Aorta (tissue), 5 donors: ENCODE results near the gene CNIH3. TPM values are rescaled to one million over a fixed set of nuclear protein-coding genes. Genes with fewer than 3 reads are reported as not detected.

ENCODE experiments used
- ATAC-seq: fragments of 200-7000 bp; cut with Tn5 transposase; one replicate; pipeline ENCODE4 v1.9.1; 2022; ENCODE audit warnings: moderate library complexity; ENCODE audit not compliant: low FRiP score
- DNase-seq, 2 donors: peaks; one replicate each; pipeline ENCODE4 v3.0.0-alpha.2; 2020
- H3K27ac ChIP-seq, 2 donors: one replicate each; pipeline ENCODE4 v1.5.1; 2013; ENCODE audit warnings: low read length in 2 of 2, mild to moderate bottlenecking in 2 of 2, moderate library complexity in 2 of 2, control low read depth in 1 of 2, inconsistent platforms in 1 of 2, low read depth in 1 of 2
- H3K27me3 ChIP-seq, 2 donors: one replicate each; pipeline ENCODE4 v1.6.1; 2013; ENCODE audit warnings: control low read depth in 1 of 2, low read length in 1 of 2, mild to moderate bottlenecking in 1 of 2, moderate library complexity in 1 of 2; ENCODE audit not compliant: insufficient read depth in 2 of 2, control insufficient read depth in 1 of 2
- H3K36me3 ChIP-seq, 2 donors: one replicate each; pipeline ENCODE4 v1.6.1; 2013; ENCODE audit warnings: control low read depth in 1 of 2, low read length in 1 of 2, mild to moderate bottlenecking in 1 of 2; ENCODE audit not compliant: insufficient read depth in 2 of 2, control insufficient read depth in 1 of 2
- H3K4me1 ChIP-seq, 2 donors: one replicate each; pipeline ENCODE4 v1.6.1; 2013; ENCODE audit warnings: low read length in 2 of 2, control low read depth in 1 of 2, mild to moderate bottlenecking in 1 of 2, moderate library complexity in 1 of 2; ENCODE audit not compliant: insufficient read depth in 2 of 2, control insufficient read depth in 1 of 2
- H3K4me3 ChIP-seq, 2 donors: one replicate each; pipeline ENCODE4 v1.5.1; 2013; ENCODE audit warnings: low read length in 2 of 2, control low read depth in 1 of 2, mild to moderate bottlenecking in 1 of 2
- H3K9me3 ChIP-seq: one replicate; pipeline ENCODE4 v1.6.1; 2013; ENCODE audit warnings: mild to moderate bottlenecking, low read length; ENCODE audit not compliant: control insufficient read depth
- WGBS, 2 donors: extraction: QIAGEN DNeasy Blood & Tissue Kit; methylation state at CpG; one replicate each; pipeline ENCODE4 v1.1.7; 2013; 5-methylcytosine and 5-hydroxymethylcytosine counted together
- intact Hi-C, 2 donors: fragments of 100-400 bp; cut with DNase I; formaldehyde crosslinking; loops; one replicate each; pipeline versions ENCODE4 v1.14.2 to v1.15.0; 2022
- polyA plus RNA-seq, 2 donors: library from polyadenylated mRNA; stranded (reverse); fragments of 200-250 nt; gene quantifications; one replicate each; pipeline ENCODE4 v1.2.3, GENCODE V29; 2013
- total RNA-seq, 2 donors: library from RNA; stranded (reverse); fragmentation: NEBNext Ultra II Directional; extraction: Animal tissue kit (Norgen Biotek cat#: 25700); gene quantifications; one replicate each; pipeline ENCODE4 v1.2.1, GENCODE V29; 2021
- donor health status: healthy with polysubstance abuse.
- donor health status: Bipolar disorder and iron deficiency.
- donor health status: DM: no; HTN: no; CAD: no.
- donor health status: DM: no; HTN: no; CAD: no.
- donor health status: DM: yes; HTN: yes; CAD: no.

CNIH3 gene
- total and polyA plus RNA-seq, 4 donors: 2.4 to 8.2 (median 3.3) TPM

DNA sequence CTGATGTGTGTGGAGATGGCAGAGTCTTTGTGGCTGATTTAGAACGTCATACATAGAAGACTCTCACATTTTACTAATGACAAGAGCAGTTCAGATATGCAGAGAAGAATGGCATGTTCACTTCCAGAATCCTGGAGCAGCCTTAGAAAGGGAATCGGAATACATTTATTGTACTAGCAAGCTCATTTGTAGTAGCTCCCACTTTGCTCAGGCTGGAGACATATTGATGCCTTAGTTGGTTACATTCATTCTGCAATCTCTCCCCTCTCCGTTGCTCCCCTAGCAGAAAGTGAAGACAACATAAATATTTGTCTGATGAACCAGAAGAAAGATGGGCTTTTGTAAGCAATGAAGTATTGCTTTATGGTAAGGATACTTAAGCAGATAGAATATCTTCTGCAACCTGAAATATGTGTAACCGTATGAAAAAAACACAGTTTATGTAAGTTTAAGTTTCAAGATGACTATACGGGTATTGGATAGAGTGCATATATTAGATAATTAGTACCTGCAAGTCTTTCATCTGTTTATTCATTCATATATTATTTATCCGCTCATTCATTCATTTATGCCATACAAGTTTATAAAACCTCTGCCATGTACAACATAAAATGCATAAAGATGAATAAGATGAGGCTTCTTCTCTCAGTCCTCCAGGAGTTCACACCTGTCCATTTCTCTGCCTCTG, 135.7 kb downstream of the CNIH3 start:
- ATAC-seq: no peak
- Histone ChIP-seq H3K27ac (no peak overlapping the region), H3K36me3 (no peaks in the 10 kb centered on the region), H3K4me1 (no peaks in the 10 kb centered on the region), H3K4me3 (no peak overlapping the region), H3K9me3 (peaks cover 2% of the 10 kb centered on the region), H3K27me3 (no peaks in the 10 kb centered on the region)
- DNase-seq: no peak
- WGBS, 2 donors: 65 to 74% methylated on average over 6 of the region's 6 CpGs
- intact Hi-C loops: no loop called here

DNA sequence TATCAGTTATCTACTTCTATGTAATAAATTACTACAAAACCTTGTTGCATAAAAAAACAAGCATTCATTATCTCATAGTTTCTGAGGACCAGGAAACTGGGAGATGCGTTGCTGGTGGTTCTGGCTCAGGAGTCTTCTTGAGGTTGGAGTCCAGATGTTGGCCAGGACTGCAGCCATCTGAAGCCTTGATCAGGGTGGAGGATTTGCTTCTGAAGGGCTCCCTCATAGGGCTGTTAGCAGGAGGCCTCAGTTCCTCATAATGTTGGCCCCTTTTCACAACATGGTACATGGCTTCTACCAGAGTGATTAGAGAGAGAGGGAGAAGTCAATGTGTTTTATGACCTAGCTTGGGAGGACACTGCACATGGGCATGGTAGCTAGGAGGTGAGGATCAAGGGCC, 137.4 kb downstream of the CNIH3 start:
- 61 to 69% methylated on average over 1 of the region's 1 CpG for WGBS, 2 donors
- Histone ChIP-seq H3K4me3 (no peak overlapping the region), H3K9me3 (peaks cover 2% of the 10 kb centered on the region), H3K4me1 (no peaks in the 10 kb centered on the region), H3K36me3 (no peaks in the 10 kb centered on the region), H3K27me3 (no peaks in the 10 kb centered on the region), H3K27ac (no peak overlapping the region)
- DNase-seq (no peak), ATAC-seq (no peak)
- intact Hi-C loops: no loop called here

DNA sequence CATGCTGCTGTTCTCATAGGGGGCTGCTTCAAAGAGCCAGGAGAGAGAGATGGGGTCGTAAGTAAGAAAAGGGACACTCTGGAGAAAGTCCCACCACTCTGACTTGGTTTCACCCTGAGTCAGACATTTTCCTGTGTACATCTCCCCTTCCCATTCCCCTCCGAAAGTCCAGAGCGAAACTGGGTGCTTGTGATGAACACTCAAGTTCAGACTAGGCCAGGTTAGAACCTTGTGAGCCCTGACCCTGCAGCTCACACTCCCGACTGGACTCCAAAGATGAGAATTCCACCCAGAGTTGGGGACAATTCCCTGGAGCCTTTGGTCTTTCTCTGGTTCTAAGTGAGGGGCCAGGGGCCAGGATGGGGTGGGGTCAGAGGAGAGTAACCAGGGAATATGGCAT, 139.5 kb downstream of the CNIH3 start:
- intact Hi-C loops: no loop called here
- H3K27ac ChIP-seq: no peak overlapping the region
- H3K4me3 ChIP-seq: no peak overlapping the region
- H3K9me3 ChIP-seq: peaks cover 5% of the 10 kb centered on the region
- no peak for ATAC-seq
- no peaks in the 10 kb centered on the region for H3K36me3 ChIP-seq
- no peak for DNase-seq
- WGBS, 2 donors: 71 to 72% methylated on average over 4 of the region's 4 CpGs
- no peaks in the 10 kb centered on the region for H3K4me1 ChIP-seq
- no peaks in the 10 kb centered on the region for H3K27me3 ChIP-seq

DNA sequence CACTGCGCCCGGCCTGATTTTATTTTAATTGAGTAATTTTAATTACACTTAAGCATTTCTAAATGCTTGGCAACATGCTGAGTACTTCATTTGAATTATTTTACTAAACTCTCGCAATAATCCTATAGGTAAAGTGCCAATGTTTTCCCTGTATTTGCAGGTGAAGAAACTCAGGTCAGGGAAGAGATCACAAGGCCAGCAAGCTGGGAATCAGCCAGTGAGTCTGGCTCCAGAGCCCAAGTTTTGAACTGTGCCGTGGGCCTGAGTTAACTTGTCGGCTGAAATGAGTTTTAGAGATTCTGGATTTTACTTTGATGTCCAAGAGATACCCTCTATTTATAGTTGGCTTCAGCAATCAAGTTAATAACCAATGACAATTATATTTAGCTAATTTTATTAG, 141.4 kb downstream of the CNIH3 start:
- intact Hi-C loops: no loop called here
- Histone ChIP-seq H3K4me3 (no peak overlapping the region), H3K36me3 (no peaks in the 10 kb centered on the region), H3K9me3 (peaks cover 5% of the 10 kb centered on the region), H3K27ac (no peak overlapping the region), H3K4me1 (no peaks in the 10 kb centered on the region), H3K27me3 (no peaks in the 10 kb centered on the region)
- 92 to 95% methylated on average over 5 of the region's 5 CpGs for WGBS, 2 donors
- ATAC-seq (no peak), DNase-seq (no peak)

DNA sequence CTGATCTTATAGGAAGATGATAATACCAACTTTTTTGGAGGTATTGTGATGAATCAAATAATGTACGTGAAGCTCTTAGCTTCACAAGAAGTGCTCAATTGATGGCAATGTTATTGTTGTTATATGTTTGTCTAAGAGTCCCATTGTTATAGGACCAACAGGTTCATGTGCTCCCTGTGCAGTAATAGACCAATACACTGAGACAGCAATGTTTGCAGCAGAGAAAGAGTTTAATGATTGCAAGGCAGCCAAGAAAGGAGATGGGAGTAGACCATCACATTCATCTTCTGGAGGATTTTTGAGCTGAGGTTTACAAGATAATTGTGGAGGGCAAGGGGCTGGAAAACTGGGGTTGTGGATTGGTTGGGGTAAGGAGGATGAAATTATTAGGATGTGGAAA, 143.0 kb downstream of the CNIH3 start:
- DNase-seq (no peak), ATAC-seq (no peak)
- no peaks in the 10 kb centered on the region for H3K36me3 ChIP-seq
- WGBS, 2 donors: 94 to 97% methylated on average over 1 of the region's 1 CpG
- H3K4me3 ChIP-seq: no peak overlapping the region
- H3K27ac ChIP-seq: no peak overlapping the region
- intact Hi-C loops: no loop called here
- H3K9me3 ChIP-seq: peaks cover 3% of the 10 kb centered on the region
- no peaks in the 10 kb centered on the region for H3K27me3 ChIP-seq
- H3K4me1 ChIP-seq: no peaks in the 10 kb centered on the region

DNA sequence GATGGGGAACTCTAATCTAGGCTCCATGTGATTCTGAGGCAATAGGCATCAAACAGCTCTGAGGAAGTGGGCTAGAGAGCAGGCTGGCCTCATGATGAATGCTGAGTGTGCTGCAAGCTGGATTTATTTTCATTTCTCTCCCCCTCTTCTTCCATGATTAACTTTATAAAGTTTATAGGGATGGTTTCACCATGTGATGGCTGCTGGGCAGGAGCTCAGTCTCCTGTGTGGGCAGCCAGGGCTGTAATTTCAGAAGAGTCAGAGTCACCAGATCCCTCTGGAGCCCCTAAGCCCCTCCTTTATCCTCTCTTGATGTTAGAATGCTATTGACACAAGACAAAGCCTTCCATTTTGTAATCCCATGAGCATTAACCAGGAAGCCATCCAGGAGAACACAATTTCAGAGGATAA, 143.6 kb downstream of the CNIH3 start:
- DNase-seq (no peak), ATAC-seq (peak; percentile 36)
- intact Hi-C loops: no loop called here
- Histone ChIP-seq H3K4me1 (no peaks in the 10 kb centered on the region), H3K4me3 (no peak overlapping the region), H3K27ac (no peak overlapping the region), H3K27me3 (no peaks in the 10 kb centered on the region), H3K36me3 (no peaks in the 10 kb centered on the region), H3K9me3 (peaks cover 3% of the 10 kb centered on the region)

DNA sequence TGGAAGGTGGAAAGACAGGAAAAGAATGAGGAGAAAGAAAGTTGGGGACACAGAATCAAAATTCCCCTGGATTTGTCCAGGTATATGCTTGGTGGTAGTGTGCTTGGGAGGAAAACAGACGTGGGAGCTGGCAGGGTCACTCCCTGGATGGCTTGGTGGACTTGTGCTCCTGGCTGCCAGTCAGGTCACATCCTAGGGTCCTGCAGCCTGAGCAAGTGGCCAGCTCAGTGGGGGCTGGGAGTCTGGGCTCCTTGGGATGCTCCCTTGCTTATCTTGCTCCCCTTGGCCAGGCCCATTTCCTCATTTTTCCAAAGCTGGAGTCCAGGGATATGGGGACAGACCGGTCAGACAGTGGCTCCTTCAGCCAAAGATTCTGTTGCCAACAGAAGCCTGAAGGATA, 144.0 kb downstream of the CNIH3 start:
- H3K4me1 ChIP-seq: no peaks in the 10 kb centered on the region
- H3K27me3 ChIP-seq: no peaks in the 10 kb centered on the region
- WGBS, 2 donors: 63 to 74% methylated on average over 2 of the region's 2 CpGs
- no peak overlapping the region for H3K4me3 ChIP-seq
- H3K27ac ChIP-seq: no peak overlapping the region
- no peaks in the 10 kb centered on the region for H3K36me3 ChIP-seq
- DNase-seq (no peak), ATAC-seq (no peak)
- intact Hi-C loops: no loop called here
- H3K9me3 ChIP-seq: peaks cover 3% of the 10 kb centered on the region

DNA sequence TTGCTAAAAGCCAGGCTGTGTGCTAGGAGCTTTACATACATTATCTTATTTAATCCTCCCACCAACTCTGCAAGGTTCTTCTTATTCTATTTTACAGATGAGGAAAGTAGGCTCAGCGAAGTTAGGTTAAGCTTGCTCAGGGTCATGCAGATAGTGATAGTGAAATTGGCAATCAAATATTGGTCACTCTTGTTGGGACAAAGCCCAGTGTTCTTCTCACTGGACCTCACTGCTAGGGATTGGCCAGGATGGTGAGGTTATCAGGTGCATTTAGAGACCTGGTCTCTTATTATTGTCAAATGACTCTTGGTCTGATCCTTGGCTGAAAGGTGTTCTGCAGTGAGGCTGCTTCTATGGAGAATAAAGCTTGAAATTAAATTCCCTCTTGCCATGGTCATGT, 145.1 kb downstream of the CNIH3 start:
- WGBS, 2 donors: 86 to 90% methylated on average over 1 of the region's 1 CpG
- no peak overlapping the region for H3K27ac ChIP-seq
- H3K9me3 ChIP-seq: peaks cover 3% of the 10 kb centered on the region
- H3K4me3 ChIP-seq: no peak overlapping the region
- no peaks in the 10 kb centered on the region for H3K27me3 ChIP-seq
- DNase-seq (no peak), ATAC-seq (no peak)
- no peaks in the 10 kb centered on the region for H3K36me3 ChIP-seq
- H3K4me1 ChIP-seq: no peaks in the 10 kb centered on the region
- intact Hi-C loops: no loop called here

DNA sequence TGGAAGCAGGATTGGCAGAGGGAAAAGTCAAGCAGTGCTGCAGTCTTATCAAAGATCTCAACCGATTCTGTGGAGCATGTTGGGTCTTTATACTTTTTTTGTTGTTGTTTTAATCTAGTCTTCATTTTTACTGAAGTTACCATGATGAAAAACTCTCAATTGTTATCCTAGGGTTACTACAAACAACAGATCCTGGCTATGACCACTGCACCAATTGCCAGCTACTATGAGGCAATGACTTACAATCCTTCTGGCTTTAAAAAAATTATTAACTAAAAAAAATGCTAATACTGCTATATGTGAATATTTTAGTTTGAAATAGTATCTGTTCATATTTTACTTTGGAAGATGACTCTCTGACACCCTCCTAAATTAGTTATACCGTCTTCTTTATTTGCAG, 145.9 kb downstream of the CNIH3 start:
- H3K4me1 ChIP-seq: no peaks in the 10 kb centered on the region
- H3K27me3 ChIP-seq: no peaks in the 10 kb centered on the region
- WGBS, 2 donors: 78 to 80% methylated on average over 2 of the region's 2 CpGs
- H3K9me3 ChIP-seq: peaks cover 3% of the 10 kb centered on the region
- no peak overlapping the region for H3K4me3 ChIP-seq
- ATAC-seq (no peak), DNase-seq (no peak)
- H3K36me3 ChIP-seq: no peaks in the 10 kb centered on the region
- H3K27ac ChIP-seq: no peak overlapping the region
- intact Hi-C loops: no loop called here
